GM23338 (cell line): ENCODE results near the gene PDLIM5. TPM values are rescaled to one million over a fixed set of nuclear protein-coding genes. Genes with fewer than 3 reads are reported as not detected.
A peak's percentile ranks its signal among the peaks of the same experiment; 100 is the strongest.

Experiments used
- ATAC-seq: fragments of 200-7000 bp; cut with Tn5 transposase; 3 replicates; pipeline ENCODE4 v1.9.1; 2020
- DNase-seq: peaks from one replicate; pipeline ENCODE4 v3.0.0-alpha.2; 2015; ENCODE audit warnings: low spot score
- H2AFZ ChIP-seq: fragments of 200-600 bp; sonication (generic); 2 replicates; pipeline ENCODE4 v1.8.0; 2016; ENCODE audit warnings: antibody characterized with exemption, mild to moderate bottlenecking, moderate library complexity
- H3F3A ChIP-seq: fragments of 200-600 bp; sonication (generic); replicated peaks from 2 replicates; pipeline ENCODE4 v1.8.0; 2017; ENCODE audit warnings: antibody characterized with exemption, mixed run types, low read depth
- H3K27ac ChIP-seq: fragments of 200-600 bp; sonication (generic); 2 replicates; pipeline ENCODE4 v1.6.1; 2016; ENCODE audit warnings: low read depth
- H3K27me3 ChIP-seq: fragments of 200-600 bp; sonication (generic); 2 replicates; pipeline ENCODE4 v1.8.0; 2016; ENCODE audit warnings: mild to moderate bottlenecking, mixed run types, moderate library complexity; ENCODE audit not compliant: insufficient read depth
- H3K36me3 ChIP-seq: fragments of 200-600 bp; sonication (generic); 2 replicates; pipeline ENCODE4 v1.8.0; 2016; ENCODE audit warnings: mild to moderate bottlenecking; ENCODE audit not compliant: insufficient read depth
- H3K4me1 ChIP-seq: fragments of 200-600 bp; sonication (generic); 2 replicates; pipeline ENCODE4 v1.8.0; 2016; ENCODE audit warnings: mild to moderate bottlenecking, moderate library complexity; ENCODE audit not compliant: insufficient read depth
- H3K4me2 ChIP-seq: fragments of 200-600 bp; sonication (generic); 2 replicates; pipeline ENCODE4 v1.7.1; 2017; ENCODE audit warnings: mixed run types
- H3K4me3 ChIP-seq: fragments of 200-600 bp; sonication (generic); 2 replicates; pipeline ENCODE4 v1.6.1; 2016; ENCODE audit warnings: mixed run types
- H3K79me2 ChIP-seq: fragments of 200-600 bp; sonication (generic); replicated peaks from 2 replicates; pipeline ENCODE4 v1.8.0; 2017; ENCODE audit warnings: mild to moderate bottlenecking; ENCODE audit not compliant: insufficient read depth
- H3K9me2 ChIP-seq: fragments of 200-600 bp; sonication (generic); 2 replicates; pipeline ENCODE4 v1.8.0; 2017; ENCODE audit not compliant: insufficient read depth
- H4K20me1 ChIP-seq: fragments of 200-600 bp; sonication (generic); replicated peaks from 2 replicates; pipeline ENCODE4 v1.8.0; 2017; ENCODE audit warnings: mild to moderate bottlenecking; ENCODE audit not compliant: insufficient read depth
- H3K27ac Mint-ChIP-seq: 2 replicates; pipeline ENCODE4 v1.8.0; 2020; ENCODE audit warnings: inconsistent platforms, mild to moderate bottlenecking, moderate library complexity, mixed read lengths
- H3K27me3 Mint-ChIP-seq: 3 replicates; pipeline ENCODE4 v1.8.0; 2022; ENCODE audit warnings: low read depth, mild to moderate bottlenecking, moderate library complexity, mixed read lengths, inconsistent platforms; ENCODE audit not compliant: insufficient read depth, poor library complexity
- H3K36me3 Mint-ChIP-seq: 3 replicates; pipeline ENCODE4 v1.8.0; 2021; ENCODE audit warnings: low read depth, mild to moderate bottlenecking, inconsistent platforms, moderate library complexity, mixed read lengths
- H3K4me1 Mint-ChIP-seq: 3 replicates; pipeline ENCODE4 v1.8.0; 2020; ENCODE audit warnings: mild to moderate bottlenecking, inconsistent platforms, mixed read lengths
- H3K4me3 Mint-ChIP-seq: 3 replicates; pipeline ENCODE4 v1.8.0; 2021; ENCODE audit warnings: moderate library complexity, mild to moderate bottlenecking, inconsistent platforms, mixed read lengths
- H3K9me3 Mint-ChIP-seq: 3 replicates; pipeline ENCODE4 v1.8.0; 2020; ENCODE audit warnings: moderate library complexity, mild to moderate bottlenecking, inconsistent platforms, mixed read lengths
- CREB1 ChIP-seq: fragments of 250-450 bp; sonication (Bioruptor Pico); IDR thresholded peaks from 2 replicates; pipeline ENCODE4 v1.5.0; 2020; ENCODE audit warnings: low read depth, mild to moderate bottlenecking, moderate library complexity
- EZH2 ChIP-seq: fragments of 200-600 bp; sonication (generic); IDR thresholded peaks from one replicate; pipeline ENCODE4 v1.8.0; 2017; ENCODE audit warnings: antibody characterized with exemption, mild to moderate bottlenecking, low read depth; ENCODE audit not compliant: unreplicated experiment
- EZH2phosphoT487 ChIP-seq: fragments of 200-600 bp; sonication (generic); IDR thresholded peaks from one replicate; pipeline ENCODE4 v1.8.1; 2018; ENCODE audit warnings: antibody characterized with exemption; ENCODE audit not compliant: unreplicated experiment
- JUNB ChIP-seq: IDR thresholded peaks from one replicate; pipeline ENCODE4 v1.6.1; 2016; ENCODE audit warnings: antibody characterized with exemption; ENCODE audit not compliant: unreplicated experiment
- NANOG ChIP-seq: IDR thresholded peaks from 2 replicates; pipeline ENCODE4 v1.6.1; 2016; ENCODE audit warnings: antibody characterized with exemption, borderline replicate concordance
- POLR2AphosphoS5 ChIP-seq: IDR thresholded peaks from 2 replicates; pipeline ENCODE4 v1.6.1; 2016; ENCODE audit warnings: antibody characterized with exemption, low read depth
- STAT1 ChIP-seq: IDR thresholded peaks from one replicate; pipeline ENCODE4 v1.6.1; 2016; ENCODE audit warnings: antibody characterized with exemption; ENCODE audit not compliant: unreplicated experiment
- ZNF114 ChIP-seq: fragments of 250-450 bp; sonication (Bioruptor Pico); IDR thresholded peaks from 2 replicates; pipeline ENCODE4 v1.5.0; 2020; ENCODE audit warnings: mild to moderate bottlenecking, moderate library complexity
- ZNF331 ChIP-seq: fragments of 250-450 bp; sonication (Bioruptor Pico); IDR thresholded peaks from 2 replicates; pipeline ENCODE4 v1.5.0; 2020; ENCODE audit warnings: low read depth, mild to moderate bottlenecking, moderate library complexity
- polyA plus RNA-seq: library from polyadenylated mRNA; unstranded; fragments of >200 nt; fragmentation: Nextera tagmentation; extraction: Ambion mirVana; gene quantifications from 2 replicates; pipeline ENCODE4 v1.2.1, GENCODE V29; 2016
- total RNA-seq: library from RNA; depleted of rRNA; stranded (reverse); fragments of >200 nt; shearing (Covaris generic); gene quantifications from 2 replicates; pipeline ENCODE4 v1.2.3, GENCODE V29; 2014
- TF ChIP-seq, protein P1 (sequence below): fragments of 250-450 bp; sonication (Bioruptor Pico); IDR thresholded peaks from 2 replicates; pipeline ENCODE4 v1.5.0; 2020; ENCODE audit warnings: mild to moderate bottlenecking, moderate library complexity
- TF ChIP-seq, protein P2 (sequence below): IDR thresholded peaks from 2 replicates; pipeline ENCODE4 v1.6.1; 2016; ENCODE audit warnings: antibody characterized with exemption
- TF ChIP-seq, protein P3 (sequence below), 2 experiments: fragments of 200-600 bp in 1 of 2; sonication (generic) in 1 of 2; conservative IDR thresholded peaks; 2 replicates each; pipeline versions ENCODE4 v1.5.1 to v1.6.1; 2016 to 2017; ENCODE audit warnings: antibody characterized with exemption in 2 of 2, low read depth in 2 of 2, mild to moderate bottlenecking in 2 of 2, moderate library complexity in 1 of 2
- TF ChIP-seq, protein P4 (sequence below): IDR thresholded peaks from one replicate; pipeline ENCODE4 v1.6.1; 2018; ENCODE audit warnings: antibody characterized with exemption; ENCODE audit not compliant: unreplicated experiment

Gene PDLIM5
- total and polyA plus RNA-seq, 2 experiments from 2014 or later: 45.2 to 53.0 TPM

DNA sequence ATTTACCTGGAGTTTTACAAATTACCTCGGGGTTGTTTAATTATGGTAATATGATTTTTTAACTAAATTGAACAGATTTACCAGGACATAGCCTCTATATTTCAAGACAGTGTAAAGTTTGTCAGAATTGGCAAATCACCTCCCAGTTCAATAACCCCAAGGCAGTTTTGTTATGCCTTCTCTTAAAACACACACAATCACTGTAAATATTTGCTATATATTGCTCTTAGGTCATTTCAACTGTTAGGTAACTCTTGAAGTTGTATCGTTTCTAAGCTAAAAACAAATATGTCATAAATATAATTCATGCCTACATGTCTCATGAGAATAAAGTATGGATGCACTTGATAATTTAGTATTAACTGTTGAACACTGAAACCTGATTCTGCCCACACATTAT is 24.1 kb downstream of the PDLIM5 start:
- no peak overlapping the region for H3K4me3 ChIP-seq
- DNase-seq: no peak
- ATAC-seq: no peak
- Mint-ChIP-seq H3K27me3 (peaks cover 4% of the 10 kb centered on the region), H3K36me3 (peaks cover 2% of the 10 kb centered on the region), H3K4me1 (peaks cover 40% of the 10 kb centered on the region), H3K9me3 (peaks cover 2% of the 10 kb centered on the region), H3K4me3 (no peak overlapping the region), H3K27ac (0 out of 2 replicates have a peak overlapping the region, but pooled peaks have one; percentile 36)
- H4K20me1 ChIP-seq: no peaks in the 10 kb centered on the region
- H3K9me2 ChIP-seq: no peaks in the 10 kb centered on the region
- TF ChIP-seq POLR2AphosphoS5: no peak
- no peak for TF ChIP-seq JUNB
- TF ChIP-seq EZH2phosphoT487: no peak
- no peak for TF ChIP-seq EZH2
- no peak for TF ChIP-seq ZNF331 (CRISPR knock-in tag)
- no peak for TF ChIP-seq NANOG
- TF ChIP-seq, protein P1, sequence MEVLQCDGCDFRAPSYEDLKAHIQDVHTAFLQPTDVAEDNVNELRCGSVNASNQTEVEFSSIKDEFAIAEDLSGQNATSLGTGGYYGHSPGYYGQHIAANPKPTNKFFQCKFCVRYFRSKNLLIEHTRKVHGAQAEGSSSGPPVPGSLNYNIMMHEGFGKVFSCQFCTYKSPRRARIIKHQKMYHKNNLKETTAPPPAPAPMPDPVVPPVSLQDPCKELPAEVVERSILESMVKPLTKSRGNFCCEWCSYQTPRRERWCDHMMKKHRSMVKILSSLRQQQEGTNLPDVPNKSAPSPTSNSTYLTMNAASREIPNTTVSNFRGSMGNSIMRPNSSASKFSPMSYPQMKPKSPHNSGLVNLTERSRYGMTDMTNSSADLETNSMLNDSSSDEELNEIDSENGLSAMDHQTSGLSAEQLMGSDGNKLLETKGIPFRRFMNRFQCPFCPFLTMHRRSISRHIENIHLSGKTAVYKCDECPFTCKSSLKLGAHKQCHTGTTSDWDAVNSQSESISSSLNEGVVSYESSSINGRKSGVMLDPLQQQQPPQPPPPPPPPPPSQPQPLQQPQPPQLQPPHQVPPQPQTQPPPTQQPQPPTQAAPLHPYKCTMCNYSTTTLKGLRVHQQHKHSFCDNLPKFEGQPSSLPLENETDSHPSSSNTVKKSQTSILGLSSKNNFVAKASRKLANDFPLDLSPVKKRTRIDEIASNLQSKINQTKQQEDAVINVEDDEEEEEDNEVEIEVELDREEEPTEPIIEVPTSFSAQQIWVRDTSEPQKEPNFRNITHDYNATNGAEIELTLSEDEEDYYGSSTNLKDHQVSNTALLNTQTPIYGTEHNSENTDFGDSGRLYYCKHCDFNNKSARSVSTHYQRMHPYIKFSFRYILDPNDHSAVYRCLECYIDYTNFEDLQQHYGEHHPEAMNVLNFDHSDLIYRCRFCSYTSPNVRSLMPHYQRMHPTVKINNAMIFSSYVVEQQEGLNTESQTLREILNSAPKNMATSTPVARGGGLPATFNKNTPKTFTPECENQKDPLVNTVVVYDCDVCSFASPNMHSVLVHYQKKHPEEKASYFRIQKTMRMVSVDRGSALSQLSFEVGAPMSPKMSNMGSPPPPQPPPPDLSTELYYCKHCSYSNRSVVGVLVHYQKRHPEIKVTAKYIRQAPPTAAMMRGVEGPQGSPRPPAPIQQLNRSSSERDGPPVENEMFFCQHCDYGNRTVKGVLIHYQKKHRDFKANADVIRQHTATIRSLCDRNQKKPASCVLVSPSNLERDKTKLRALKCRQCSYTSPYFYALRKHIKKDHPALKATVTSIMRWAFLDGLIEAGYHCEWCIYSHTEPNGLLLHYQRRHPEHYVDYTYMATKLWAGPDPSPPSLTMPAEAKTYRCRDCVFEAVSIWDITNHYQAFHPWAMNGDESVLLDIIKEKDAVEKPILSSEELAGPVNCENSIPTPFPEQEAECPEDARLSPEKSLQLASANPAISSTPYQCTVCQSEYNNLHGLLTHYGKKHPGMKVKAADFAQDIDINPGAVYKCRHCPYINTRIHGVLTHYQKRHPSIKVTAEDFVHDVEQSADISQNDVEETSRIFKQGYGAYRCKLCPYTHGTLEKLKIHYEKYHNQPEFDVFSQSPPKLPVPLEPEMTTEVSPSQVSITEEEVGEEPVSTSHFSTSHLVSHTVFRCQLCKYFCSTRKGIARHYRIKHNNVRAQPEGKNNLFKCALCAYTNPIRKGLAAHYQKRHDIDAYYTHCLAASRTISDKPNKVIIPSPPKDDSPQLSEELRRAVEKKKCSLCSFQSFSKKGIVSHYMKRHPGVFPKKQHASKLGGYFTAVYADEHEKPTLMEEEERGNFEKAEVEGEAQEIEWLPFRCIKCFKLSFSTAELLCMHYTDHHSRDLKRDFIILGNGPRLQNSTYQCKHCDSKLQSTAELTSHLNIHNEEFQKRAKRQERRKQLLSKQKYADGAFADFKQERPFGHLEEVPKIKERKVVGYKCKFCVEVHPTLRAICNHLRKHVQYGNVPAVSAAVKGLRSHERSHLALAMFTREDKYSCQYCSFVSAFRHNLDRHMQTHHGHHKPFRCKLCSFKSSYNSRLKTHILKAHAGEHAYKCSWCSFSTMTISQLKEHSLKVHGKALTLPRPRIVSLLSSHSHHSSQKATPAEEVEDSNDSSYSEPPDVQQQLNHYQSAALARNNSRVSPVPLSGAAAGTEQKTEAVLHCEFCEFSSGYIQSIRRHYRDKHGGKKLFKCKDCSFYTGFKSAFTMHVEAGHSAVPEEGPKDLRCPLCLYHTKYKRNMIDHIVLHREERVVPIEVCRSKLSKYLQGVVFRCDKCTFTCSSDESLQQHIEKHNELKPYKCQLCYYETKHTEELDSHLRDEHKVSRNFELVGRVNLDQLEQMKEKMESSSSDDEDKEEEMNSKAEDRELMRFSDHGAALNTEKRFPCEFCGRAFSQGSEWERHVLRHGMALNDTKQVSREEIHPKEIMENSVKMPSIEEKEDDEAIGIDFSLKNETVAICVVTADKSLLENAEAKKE (CRISPR knock-in tag): no peak
- no peak for TF ChIP-seq STAT1
- no peak for TF ChIP-seq CREB1 (CRISPR knock-in tag)
- TF ChIP-seq, protein P2, sequence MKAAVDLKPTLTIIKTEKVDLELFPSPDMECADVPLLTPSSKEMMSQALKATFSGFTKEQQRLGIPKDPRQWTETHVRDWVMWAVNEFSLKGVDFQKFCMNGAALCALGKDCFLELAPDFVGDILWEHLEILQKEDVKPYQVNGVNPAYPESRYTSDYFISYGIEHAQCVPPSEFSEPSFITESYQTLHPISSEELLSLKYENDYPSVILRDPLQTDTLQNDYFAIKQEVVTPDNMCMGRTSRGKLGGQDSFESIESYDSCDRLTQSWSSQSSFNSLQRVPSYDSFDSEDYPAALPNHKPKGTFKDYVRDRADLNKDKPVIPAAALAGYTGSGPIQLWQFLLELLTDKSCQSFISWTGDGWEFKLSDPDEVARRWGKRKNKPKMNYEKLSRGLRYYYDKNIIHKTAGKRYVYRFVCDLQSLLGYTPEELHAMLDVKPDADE: no peak
- TF ChIP-seq, protein P3, sequence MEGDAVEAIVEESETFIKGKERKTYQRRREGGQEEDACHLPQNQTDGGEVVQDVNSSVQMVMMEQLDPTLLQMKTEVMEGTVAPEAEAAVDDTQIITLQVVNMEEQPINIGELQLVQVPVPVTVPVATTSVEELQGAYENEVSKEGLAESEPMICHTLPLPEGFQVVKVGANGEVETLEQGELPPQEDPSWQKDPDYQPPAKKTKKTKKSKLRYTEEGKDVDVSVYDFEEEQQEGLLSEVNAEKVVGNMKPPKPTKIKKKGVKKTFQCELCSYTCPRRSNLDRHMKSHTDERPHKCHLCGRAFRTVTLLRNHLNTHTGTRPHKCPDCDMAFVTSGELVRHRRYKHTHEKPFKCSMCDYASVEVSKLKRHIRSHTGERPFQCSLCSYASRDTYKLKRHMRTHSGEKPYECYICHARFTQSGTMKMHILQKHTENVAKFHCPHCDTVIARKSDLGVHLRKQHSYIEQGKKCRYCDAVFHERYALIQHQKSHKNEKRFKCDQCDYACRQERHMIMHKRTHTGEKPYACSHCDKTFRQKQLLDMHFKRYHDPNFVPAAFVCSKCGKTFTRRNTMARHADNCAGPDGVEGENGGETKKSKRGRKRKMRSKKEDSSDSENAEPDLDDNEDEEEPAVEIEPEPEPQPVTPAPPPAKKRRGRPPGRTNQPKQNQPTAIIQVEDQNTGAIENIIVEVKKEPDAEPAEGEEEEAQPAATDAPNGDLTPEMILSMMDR (conservative IDR thresholded peaks at IDR 0.05; ENCODE audit: low read depth in 2 of 2): no peak
- TF ChIP-seq ZNF114 (CRISPR knock-in tag): no peak
- TF ChIP-seq, protein P4, sequence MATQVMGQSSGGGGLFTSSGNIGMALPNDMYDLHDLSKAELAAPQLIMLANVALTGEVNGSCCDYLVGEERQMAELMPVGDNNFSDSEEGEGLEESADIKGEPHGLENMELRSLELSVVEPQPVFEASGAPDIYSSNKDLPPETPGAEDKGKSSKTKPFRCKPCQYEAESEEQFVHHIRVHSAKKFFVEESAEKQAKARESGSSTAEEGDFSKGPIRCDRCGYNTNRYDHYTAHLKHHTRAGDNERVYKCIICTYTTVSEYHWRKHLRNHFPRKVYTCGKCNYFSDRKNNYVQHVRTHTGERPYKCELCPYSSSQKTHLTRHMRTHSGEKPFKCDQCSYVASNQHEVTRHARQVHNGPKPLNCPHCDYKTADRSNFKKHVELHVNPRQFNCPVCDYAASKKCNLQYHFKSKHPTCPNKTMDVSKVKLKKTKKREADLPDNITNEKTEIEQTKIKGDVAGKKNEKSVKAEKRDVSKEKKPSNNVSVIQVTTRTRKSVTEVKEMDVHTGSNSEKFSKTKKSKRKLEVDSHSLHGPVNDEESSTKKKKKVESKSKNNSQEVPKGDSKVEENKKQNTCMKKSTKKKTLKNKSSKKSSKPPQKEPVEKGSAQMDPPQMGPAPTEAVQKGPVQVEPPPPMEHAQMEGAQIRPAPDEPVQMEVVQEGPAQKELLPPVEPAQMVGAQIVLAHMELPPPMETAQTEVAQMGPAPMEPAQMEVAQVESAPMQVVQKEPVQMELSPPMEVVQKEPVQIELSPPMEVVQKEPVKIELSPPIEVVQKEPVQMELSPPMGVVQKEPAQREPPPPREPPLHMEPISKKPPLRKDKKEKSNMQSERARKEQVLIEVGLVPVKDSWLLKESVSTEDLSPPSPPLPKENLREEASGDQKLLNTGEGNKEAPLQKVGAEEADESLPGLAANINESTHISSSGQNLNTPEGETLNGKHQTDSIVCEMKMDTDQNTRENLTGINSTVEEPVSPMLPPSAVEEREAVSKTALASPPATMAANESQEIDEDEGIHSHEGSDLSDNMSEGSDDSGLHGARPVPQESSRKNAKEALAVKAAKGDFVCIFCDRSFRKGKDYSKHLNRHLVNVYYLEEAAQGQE: no peak
- peak overlapping the region; percentile 8; the same call in 1 of the 2 replicates for H3K27ac ChIP-seq
- H3K36me3 ChIP-seq: peaks cover under 1% of the 10 kb centered on the region; the same call in 1 of the 2 replicates
- H2AFZ ChIP-seq: no peak overlapping the region
- peaks cover 54% of the 10 kb centered on the region for H3K79me2 ChIP-seq
- H3K27me3 ChIP-seq: no peaks in the 10 kb centered on the region
- no peaks in the 10 kb centered on the region for H3F3A ChIP-seq
- H3K4me2 ChIP-seq: peak overlapping the region; percentile 40
- peaks cover 27% of the 10 kb centered on the region for H3K4me1 ChIP-seq
